CD4-positive, alpha-beta T cell treated with Interleukin-15 for 4 hours (primary cell): ENCODE measurements around the gene TP53RK.
A peak's percentile ranks its signal among the peaks of the same experiment; 100 is the strongest.
"Not testable (repeated sequence)": the region's sequence is repeated elsewhere in the genome, so short reads cannot be mapped to it uniquely, and the experiment has no call there.

Experiments used
- DNase-seq: peaks from one replicate; pipeline ENCODE4 v3.0.0-alpha.2; 2020; ENCODE audit warnings: low spot score

The TP53RK gene

DNA sequence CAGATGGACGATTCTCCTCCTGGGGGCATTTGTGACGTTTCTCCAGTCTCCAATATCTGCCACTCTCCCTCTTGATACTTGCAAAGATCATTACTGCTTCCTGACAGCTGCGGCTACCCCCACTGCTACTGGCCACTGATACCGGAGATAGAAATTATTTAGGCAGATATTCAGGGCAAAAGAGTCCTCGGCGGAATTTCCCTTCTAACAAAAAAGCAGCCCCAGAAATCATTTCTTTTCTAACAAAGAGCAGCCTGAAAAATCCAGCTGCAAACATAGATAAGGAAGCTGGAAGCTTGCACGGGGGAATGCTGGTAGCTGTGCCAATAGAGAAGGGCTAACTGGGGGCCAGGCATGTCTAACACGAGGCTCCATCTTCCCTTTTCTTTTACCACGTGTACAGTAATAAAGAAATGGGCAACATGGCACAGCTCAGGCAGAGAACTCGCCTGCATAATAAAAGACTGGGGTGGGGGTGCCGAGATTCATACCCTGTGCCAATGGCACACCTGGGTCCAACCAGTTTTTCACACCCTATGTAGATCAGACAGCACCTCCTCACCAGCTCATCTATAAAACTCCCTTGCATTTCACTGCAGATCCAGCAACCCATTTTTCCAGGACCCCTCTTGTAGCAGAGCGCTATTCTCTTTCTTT lies 6.1 kb downstream of the TP53RK start:
- DNase-seq, result no peak

DNA sequence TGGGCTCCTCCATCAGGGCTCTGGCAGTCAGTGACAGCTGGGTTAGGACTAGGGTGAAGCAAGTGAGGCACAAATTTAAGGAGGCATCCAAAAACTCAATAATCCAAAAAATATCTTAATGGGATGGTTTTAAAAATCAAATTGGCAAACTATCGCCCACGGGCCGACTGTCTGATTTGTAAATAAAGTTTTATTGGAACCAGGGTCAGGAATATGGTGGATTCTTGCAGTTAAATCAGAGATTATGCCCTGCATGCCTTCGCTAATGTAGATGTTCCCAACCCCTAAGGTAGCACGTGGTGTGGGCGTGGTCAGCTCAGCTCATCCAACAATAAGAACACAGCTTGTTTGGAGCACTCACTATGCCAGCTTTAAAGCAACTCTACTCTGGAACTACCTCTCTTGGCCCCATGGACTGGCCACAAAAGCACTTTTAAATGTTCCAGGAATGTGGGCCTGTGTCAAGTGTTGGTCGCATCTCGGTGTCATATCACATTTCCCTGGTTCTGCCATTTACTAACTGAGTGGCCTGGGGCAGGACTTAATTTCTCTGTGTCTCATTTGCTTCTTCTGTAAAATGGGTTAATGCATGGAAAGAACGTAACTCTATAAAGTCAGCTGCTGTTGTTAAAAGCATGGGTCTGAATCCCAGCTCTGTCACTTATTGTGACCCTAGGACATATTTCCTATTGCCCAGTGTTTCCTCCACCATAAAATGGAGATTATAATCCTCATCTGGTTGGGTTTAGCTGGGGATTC lies 7.0 kb downstream of the TP53RK start:
- no peak for DNase-seq

DNA sequence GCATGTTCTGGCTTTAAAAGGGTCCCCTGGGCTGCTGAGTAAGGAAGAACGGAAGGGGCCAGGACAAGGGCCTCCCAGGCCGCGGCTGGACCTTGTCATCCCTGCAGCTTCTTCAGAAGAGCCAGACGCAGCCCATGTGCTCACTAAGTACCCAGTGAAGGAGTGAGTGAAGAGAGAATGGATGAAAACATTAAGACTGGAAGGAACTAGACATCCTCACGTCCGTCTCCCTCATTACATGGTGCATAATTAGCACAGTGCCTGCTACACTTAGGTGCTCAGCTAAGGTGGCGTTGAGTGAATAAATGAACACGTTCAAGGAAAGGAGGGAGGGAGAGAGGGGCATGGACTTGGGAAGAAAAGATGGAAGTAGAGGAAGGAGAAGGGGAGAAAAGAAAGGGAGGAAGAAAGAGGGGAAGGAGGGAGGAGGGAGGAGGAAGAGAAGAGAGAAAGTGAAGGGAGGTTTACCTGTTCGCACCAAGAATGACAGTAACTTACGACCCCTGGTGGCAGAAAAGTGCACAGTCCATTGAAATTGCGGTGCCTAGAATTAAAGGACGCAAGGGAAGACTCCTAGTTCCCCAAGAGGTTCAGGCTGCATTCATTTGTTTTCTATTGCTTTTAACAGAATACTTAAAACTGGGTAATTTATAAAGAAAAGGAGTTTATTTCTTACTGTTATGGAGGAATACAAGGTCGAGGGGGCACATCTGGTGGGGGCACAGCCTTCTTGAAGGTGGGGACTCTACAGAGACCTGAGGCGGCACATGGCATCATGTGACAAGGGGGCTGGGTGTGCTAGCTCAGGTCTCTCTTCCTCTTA lies 8.0 kb downstream of the TP53RK start:
- DNase-seq, result peak; percentile 70

DNA sequence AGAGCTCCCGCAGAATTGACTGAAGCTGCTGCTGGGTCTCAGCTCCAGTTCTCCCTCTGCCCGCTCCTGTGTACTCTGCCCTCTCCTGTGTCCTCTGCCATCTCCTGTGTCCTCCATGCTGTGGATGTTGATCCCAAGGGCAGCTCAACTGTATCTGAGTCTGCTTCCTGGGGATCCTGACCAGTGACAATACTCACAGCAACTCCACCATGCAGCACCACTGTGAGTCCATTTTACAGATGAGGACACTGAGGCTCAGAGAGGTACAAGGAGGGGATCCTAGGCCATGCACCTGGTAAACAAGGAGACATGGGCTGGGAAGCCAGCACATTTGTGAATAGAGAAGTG lies 8.6 kb downstream of the TP53RK start:
- DNase-seq, result no peak

DNA sequence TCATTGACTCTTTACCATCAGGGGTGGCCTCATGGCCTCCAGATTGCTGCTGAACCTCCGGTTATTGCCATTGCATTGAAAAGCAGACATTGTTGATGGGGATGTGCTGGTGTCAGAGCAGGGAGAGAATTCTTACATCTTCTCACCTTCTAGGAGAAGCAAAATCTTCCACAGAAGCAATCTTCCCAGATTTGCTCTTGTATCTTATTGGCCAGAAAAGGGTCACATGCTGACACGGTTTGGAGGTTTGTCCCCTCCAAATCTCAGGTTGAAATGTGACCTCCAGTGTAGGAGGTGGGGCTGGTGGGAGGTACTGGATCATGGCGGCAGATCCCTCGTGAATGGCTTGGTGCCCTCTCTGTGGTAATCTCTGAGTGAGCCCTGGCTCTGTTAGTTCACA lies 10.7 kb downstream of the TP53RK start:
- DNase-seq, result no peak

DNA sequence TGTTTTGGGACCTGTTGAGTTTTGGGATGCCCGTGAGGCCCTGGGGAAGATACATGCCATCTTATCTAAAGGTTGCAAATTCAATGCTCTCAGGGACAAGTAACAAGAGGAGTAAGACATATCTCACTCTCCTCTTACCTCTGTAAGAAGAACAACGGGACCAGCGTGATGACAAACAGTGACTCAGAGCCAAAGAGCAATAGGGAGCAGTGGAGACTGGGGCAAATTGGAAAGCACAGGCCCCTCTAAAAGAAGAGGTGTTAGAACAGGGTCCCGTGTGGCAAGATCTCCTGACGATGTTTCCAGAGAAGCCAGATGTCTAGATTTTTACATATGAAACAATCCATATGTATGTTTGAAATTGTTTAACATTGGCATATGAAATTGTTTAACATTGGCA lies 11.6 kb downstream of the TP53RK start:
- DNase-seq, result no peak

DNA sequence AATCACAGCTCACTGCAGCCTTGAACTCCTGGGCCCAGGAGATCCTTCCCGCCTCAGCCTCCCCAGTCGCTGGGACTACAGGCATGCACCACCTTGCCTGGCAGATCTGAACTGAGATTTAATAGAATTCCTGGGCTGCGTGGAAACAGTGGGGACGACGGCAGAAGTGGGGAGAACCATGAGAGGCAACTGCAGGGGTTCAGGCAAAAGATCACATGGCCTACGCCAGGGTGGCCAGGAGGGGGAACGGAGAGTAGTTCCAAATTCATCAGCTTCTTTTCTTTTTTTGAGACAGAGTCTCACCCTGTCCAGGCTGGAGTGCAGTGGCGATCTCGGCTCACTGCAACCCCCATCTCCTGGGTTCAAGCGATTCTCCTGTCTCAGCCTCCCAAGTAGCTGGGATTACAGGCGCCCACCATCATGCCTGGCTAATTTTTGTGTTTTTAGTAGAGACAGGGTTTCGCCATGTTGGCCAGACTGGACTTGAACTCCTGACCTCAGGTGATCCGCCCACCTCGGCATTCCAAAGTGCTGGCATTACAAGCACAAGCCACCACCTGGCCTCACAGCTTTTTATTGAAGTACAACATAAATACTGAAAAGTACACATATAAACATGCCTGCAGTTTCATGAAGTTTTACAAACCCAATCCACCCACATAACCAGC lies 12.5 kb downstream of the TP53RK start:
- not testable (repeated sequence) for DNase-seq

DNA sequence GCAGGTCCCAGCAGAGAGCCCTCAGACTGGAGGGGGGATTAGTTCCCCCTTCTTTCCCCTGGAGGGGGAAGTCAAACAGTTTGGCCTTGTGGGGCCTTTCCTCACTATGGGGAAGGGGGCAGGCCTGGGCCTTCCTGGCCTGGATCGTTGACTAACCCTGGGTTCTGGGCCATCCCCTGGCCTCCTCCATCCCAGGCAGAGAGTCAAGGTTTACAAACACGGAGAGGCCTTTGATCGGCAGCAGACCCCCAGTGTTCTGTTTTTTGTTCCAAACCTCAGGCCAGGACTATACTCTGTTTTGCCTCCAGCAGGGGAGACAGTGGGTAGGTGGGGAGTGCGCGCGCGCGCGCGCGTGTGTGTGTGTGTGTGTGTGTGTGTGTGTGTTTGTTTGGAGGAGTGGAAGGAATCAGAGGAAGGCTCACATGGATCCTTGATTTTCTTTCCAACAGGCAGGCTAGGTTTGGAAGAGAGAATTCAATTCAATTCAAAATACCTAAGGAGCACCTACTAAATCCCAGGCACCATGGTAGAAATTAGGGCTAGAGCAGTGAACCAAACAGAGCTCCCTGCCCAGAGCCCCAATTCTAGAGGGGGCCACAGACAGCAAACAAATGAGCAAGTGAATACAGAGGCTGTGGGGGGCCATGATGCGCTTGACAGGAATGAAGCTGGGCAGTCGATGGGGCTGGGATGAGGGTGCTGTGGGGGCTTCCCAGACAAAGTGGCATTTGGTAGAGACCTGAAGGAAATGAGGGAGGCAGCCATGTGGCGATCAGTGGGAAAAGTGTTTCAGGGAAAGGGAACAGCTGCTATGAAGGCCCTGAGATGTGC lies 14.8 kb downstream of the TP53RK start:
- no peak for DNase-seq

DNA sequence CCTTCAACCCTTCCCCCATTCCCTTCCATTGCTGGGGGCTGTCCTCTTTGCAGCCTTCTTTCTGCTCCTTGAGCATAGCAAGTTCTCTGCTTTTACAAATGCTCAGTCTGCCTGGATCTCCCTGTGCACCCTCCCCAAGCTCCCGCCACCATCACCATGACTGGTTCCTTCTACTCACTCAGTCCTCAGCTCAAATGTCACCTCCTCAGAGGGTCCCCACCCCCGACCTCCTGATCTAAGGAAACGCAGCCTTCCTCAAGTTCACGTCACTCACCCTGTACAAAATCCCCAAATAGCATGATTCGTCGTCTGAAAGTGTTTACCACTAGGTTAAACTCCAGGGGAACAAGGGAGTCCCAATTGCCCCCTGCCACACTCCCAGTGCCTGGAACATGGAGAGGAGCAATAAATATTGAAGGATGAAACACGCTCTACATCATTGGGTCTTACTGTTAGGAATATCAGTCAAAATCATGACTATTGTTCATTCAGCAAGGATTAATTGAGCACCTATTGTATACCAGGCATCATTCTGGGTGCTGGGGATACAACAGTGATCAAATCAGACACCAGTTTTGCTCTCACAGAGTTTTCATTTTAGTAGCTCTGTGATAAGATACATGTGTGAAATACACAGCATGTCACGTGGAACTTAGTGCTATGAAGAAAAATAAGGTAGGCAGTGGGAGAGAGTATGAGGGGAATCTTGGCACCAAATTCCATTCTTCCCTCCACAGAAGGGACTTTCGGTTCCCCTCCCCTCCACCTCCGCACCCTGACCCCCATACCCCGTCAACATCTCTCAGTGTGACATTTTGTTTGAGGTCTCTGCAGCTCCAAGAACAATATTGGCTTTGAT lies 15.6 kb downstream of the TP53RK start:
- no peak for DNase-seq

DNA sequence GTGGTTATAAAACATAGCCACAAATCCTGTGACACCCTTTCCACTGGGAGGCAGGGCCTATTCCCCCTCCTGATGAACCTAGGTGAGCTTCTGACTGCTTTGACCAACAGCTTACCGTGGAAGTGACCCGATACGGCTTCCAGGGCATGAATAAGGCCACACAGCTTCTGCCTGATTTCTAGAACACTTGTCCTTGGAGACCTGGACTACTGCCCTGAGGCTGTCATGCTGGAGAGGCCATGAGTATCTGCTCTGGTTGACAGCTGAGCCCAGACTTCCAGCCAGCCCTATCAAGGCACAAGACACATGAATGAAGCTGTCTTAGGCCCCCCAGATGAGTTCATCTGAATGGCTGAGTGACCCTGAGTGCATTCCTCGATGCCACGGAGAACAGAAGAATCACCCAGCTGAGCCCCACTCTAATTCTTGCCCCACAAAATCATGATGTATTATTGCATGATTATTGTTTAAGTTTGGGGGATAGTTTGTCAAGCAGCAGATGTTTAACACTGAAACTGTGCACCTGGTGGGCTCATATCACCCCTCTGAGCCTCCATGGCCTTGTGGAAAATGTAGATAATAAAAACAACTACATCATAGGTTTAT lies 16.6 kb downstream of the TP53RK start:
- DNase-seq, result no peak

DNA sequence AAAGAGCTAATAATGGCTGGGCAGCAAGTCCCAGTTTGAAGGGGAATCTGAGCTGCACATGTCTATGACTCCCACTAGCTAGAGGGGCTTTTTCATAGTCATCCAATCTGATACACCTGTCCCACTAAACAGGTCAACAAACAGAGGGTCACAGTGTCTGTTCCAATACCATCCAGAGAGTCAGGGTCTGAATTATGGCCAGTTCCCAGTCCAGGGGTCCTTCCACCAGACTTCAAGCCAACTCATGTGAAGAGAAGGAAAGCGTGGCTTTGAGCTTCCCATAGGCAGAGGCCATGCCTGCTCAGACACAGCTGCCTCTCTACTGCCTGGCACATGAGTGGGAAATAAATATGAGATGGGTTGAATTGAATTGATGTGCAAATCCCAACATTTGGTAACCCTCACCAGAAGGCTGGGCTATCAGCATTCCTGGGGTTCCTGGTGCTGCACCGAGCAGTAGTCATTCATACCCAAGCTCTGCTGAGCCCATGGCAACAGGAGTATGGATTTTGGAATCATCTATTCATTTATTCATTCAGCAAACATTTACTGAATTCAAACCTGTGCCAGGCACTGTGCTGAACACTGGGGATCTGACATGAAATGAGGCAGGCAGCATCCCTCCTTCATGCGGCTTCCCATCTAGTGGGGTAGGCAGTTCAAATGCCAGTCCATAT lies 17.2 kb downstream of the TP53RK start:
- DNase-seq, result no peak

DNA sequence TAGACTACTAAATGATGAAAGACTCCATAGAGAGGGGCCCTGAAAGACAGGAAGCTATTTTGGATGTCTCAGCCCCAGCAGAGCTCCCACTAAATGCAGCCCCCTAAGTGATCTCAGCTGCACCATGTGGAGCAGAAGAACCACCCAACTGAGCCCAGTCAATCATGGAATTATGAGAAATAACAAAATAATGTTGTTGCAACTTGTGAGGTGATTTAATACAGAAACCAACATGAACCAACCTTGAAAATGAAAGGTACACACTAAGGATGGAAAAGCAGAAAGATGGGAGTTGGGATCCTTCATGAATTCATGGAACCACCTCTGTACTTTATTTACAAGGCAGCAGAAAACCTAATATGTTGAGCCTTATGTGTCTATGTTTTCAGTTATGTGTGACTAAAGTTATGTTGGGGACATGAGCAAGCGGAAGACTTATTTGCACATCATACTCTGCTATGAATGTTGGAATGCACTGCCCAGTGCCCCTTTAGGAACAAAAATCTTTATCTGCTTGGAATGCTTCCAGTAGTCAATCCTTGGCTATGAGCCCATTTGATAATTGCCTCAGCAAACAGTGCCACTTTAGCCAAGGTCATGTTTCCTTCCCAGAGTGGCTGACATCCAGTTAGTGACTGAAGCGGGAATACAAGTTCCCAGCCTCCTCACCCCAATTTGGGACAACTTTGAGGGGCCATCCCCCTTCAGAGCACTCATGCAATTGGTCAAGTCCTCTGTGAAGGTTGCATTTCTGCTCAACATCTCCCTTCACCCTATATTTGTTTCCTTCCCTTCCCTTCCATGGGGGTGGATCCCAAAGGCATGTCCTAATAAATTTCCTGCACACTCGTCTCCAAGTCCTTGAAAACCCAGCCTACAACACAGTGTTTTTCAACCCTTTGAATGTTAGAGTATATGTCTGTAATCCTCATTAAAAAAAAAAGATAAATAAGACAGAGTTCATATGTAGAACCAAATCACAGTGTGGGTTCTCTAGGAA lies 18.4 kb downstream of the TP53RK start:
- no peak for DNase-seq

DNA sequence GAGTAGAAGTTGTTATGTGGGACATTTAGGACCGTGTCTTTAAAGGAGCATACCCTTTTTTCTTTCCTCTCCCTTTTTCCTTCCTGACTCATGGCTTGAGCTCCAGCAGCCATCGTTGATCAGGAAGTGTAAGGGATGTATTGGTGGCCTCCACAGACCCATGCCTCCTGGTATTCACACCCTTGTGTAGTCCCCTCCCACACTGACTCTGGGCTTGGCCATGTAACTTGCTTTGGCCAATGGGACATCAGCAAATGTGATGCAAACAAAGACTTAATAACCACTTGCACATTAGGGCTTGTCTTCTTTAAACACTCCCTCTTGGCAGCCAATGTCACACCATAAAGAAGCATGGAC lies 19.0 kb downstream of the TP53RK start:
- no peak for DNase-seq

DNA sequence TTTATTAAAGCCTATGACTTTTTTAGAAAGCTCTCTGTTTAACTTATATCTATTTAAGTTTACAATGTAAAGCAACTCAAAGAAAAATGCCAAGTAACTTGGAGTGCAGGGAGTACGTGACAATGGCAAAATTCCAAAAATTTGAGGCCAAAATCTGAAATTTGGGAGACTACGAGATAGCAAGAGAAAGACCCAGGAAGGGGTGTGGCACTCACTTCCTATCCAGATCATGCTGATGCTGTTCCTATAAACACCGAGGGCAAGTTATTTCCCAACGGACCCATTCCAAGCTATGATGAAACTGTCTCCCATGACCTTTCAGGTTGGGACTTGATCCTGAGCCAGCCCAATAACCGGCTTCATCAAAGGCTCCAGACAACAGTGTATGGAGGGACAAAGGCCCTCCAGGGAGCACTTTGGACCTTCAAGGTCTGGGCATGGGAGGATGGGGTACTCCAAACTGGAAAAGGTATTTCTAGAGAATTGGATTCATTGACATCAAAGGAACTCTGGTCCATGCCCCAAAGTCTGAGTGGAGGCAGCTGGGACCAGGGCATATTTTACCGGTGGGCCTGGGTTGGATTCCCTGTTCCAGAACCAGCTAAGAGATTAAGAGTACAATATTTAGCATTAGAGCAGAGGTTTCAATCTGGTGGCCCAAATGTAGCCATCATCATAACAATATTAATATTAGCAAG lies 22.3 kb downstream of the TP53RK start:
- DNase-seq, result no peak

DNA sequence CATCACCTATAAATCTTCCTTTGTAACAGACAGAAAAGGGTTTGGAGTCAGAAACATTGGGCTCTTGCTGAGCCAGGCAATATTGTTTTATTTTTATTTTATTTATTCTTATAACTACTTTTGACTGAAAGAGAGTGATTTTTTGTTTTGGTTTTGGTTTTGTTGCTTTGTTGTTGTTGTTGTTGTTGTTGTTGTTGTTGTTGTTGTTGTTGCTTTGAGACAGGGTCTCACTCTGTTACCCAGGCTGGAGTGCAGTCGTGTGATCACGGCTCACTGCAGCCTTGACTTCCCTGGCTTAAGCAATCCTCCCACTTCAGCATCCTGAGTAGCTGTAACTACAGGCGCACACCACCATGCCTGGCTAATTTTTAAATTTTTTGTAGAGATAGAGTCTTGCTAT lies 22.9 kb downstream of the TP53RK start:
- DNase-seq, result no peak

DNA sequence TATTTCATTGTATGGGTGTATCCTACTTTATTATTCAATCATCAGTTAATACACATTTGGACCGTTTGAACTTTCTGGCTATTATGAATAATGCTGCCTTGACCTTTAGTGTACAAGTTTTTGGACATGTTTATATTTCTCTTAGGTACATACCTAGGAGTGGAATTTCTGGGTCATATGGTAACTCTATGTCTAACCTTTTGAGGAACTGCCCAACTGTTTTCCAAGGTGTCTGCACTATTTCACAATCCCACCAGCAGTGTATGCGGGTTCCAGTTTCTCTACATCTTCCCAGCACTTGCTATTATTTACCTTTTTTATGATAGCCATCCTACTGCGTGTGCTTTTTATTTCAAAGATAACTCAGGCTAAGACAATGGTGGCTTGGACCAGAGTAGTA lies 23.6 kb downstream of the TP53RK start:
- no peak for DNase-seq

DNA sequence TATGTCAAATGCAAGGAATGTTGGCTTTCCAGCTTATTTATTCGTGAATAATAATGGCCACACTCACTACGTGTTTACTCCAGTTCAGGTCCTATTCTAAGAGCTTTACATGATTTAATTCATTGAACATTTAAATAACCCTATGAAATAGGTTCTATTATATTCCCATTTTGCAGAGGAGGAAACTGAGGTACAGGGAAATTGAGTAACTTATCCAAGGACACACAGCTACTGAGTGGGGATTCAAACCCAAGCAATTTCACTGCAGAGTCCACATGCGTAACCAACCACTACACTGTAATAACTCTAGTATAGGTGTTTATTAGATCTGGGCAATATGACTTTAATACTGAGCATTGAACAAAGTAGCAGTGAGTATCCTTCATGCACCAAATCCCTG lies 25.7 kb downstream of the TP53RK start:
- no peak for DNase-seq

DNA sequence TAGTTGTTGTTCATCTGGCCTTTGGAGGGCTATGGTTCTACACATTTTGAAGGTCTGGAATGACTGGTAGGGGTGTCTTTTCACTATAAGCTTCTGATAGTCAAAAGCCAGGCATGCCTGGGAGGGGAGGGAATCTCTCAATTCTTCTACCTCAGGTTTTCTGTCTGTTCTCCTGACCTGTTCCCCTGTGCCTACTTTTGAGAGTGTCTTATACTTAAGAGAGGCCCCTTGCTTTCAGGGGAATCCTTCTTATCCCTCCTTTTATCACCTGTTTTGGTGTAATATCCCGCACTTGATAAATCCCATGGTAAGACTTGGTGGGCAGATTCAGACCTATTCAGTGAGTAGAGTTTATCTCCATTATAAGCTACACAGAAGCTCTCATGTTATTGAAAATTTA lies 27.6 kb downstream of the TP53RK start:
- no peak for DNase-seq
